OCI-LY1 (cell line): ENCODE data around the gene CORO2B.

ENCODE experiments used
- H2AFZ ChIP-seq: fragments of 200-600 bp; sonication (generic), shearing (Covaris generic); 2 replicates; pipeline ENCODE4 v1.6.0; 2014; ENCODE audit warnings: antibody characterized with exemption, mild to moderate bottlenecking, low read length
- H3F3A ChIP-seq: fragments of 200-600 bp; sonication (generic), shearing (Covaris generic); 2 replicates; pipeline ENCODE4 v1.6.0; 2014; ENCODE audit warnings: mild to moderate bottlenecking, antibody characterized with exemption, low read length, moderate library complexity; ENCODE audit not compliant: insufficient read depth
- H3K27ac ChIP-seq: fragments of 200-600 bp; sonication (generic); 2 replicates; pipeline ENCODE4 v1.5.1; 2014; ENCODE audit warnings: low read length, mixed run types, mild to moderate bottlenecking, low read depth; ENCODE audit not compliant: poor library complexity, severe bottlenecking
- H3K27me3 ChIP-seq: fragments of 200-600 bp; sonication (generic); 2 replicates; pipeline ENCODE4 v1.6.0; 2014; ENCODE audit warnings: antibody characterized with exemption, mild to moderate bottlenecking, low read length, moderate library complexity; ENCODE audit not compliant: insufficient read depth
- H3K36me3 ChIP-seq: fragments of 200-600 bp; sonication (generic); 2 replicates; pipeline ENCODE4 v1.6.1; 2014; ENCODE audit warnings: mild to moderate bottlenecking, antibody characterized with exemption, low read length, moderate library complexity, mixed read lengths; ENCODE audit not compliant: insufficient read depth
- H3K4me1 ChIP-seq: fragments of 200-600 bp; sonication (generic); 2 replicates; pipeline ENCODE4 v1.5.1; 2014; ENCODE audit warnings: mild to moderate bottlenecking, low read length, moderate library complexity; ENCODE audit not compliant: insufficient read depth, severe bottlenecking
- H3K4me2 ChIP-seq: fragments of 200-600 bp; sonication (generic), shearing (Covaris generic); 2 replicates; pipeline ENCODE4 v1.6.1; 2014; ENCODE audit warnings: low read length
- H3K4me3 ChIP-seq: fragments of 200-600 bp; sonication (generic); 2 replicates; pipeline ENCODE4 v1.5.1; 2014; ENCODE audit warnings: low read length, low read depth, mild to moderate bottlenecking, mixed read lengths; ENCODE audit not compliant: poor library complexity, severe bottlenecking
- H3K79me2 ChIP-seq: fragments of 200-600 bp; shearing (Covaris generic); 2 replicates; pipeline ENCODE4 v1.6.1; 2016; ENCODE audit warnings: mixed run types, low read length, mixed read lengths; ENCODE audit not compliant: insufficient read depth
- H3K9ac ChIP-seq: fragments of 200-600 bp; sonication (generic), shearing (Covaris generic); 2 replicates; pipeline ENCODE4 v1.6.1; 2014; ENCODE audit warnings: mild to moderate bottlenecking, low read length, mixed read lengths
- H3K9me2 ChIP-seq: fragments of 200-600 bp; sonication (generic), shearing (Covaris generic); 2 replicates; pipeline ENCODE4 v1.6.1; 2014; ENCODE audit warnings: low read depth, mild to moderate bottlenecking, low read length, mixed read lengths
- H3K9me3 ChIP-seq: fragments of 200-600 bp; shearing (Covaris generic); 2 replicates; pipeline ENCODE4 v1.6.1; 2014; ENCODE audit warnings: low read length, mixed read lengths
- H4K20me1 ChIP-seq: fragments of 200-600 bp; sonication (generic), shearing (Covaris generic); 2 replicates; pipeline ENCODE4 v1.6.0; 2016; ENCODE audit warnings: mild to moderate bottlenecking, low read length; ENCODE audit not compliant: insufficient read depth
- EZH2 ChIP-seq: fragments of 200-600 bp; sonication (generic), shearing (Covaris generic); IDR thresholded peaks from 2 replicates; pipeline ENCODE4 v1.8.0; 2017; ENCODE audit warnings: borderline replicate concordance, mixed run types, mild to moderate bottlenecking, antibody characterized with exemption, low read length, moderate library complexity, mixed read lengths
- TF ChIP-seq, protein P1 (sequence below): fragments of 200-600 bp; sonication (generic), shearing (Covaris generic); IDR thresholded peaks from 2 replicates; pipeline ENCODE4 v1.5.1; 2017; ENCODE audit warnings: mild to moderate bottlenecking, antibody characterized with exemption, low read length, moderate library complexity, mixed read lengths

Gene CORO2B

DNA sequence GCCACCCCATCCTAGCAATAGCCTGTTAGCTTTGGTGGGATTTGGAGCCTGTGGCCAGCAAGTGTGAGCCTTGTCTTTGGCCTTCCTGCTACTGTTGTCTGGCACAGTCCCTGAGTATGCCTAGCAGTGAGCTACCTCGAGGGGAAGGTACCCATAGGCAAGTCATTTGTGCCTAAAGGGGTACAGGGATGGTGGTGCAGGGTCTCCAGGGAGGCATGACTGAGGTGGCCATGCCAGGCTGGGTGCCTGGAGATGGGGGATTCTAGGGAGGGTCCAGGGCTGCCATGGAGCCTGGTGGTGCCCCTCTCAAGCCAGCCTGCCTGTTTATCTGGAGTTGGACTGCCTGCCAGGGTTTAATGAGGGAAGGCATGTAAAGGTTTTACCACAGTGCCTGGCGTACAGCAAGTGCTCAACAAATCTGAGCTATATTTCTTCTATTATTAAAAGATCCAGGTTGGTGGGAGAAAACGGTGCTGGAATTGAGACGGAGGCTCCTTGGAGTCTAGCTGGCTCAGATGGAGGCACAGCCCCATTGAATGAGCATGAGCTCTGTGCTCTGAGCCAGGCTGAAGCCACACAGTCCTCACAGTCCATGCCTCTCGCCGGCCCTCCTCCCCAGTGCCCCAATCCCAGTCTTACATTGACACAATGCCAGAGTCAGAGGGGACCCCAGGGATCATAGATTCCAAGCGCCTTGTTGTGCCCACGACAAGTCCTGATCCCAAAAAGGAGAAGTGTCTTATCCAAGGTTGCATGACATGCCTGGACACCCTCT, 76.2 kb downstream of the CORO2B start:
- no peak overlapping the region for H3K4me3 ChIP-seq
- peaks cover 10% of the 10 kb centered on the region for H3K4me1 ChIP-seq
- TF ChIP-seq EZH2 = no peak
- TF ChIP-seq, protein P1, sequence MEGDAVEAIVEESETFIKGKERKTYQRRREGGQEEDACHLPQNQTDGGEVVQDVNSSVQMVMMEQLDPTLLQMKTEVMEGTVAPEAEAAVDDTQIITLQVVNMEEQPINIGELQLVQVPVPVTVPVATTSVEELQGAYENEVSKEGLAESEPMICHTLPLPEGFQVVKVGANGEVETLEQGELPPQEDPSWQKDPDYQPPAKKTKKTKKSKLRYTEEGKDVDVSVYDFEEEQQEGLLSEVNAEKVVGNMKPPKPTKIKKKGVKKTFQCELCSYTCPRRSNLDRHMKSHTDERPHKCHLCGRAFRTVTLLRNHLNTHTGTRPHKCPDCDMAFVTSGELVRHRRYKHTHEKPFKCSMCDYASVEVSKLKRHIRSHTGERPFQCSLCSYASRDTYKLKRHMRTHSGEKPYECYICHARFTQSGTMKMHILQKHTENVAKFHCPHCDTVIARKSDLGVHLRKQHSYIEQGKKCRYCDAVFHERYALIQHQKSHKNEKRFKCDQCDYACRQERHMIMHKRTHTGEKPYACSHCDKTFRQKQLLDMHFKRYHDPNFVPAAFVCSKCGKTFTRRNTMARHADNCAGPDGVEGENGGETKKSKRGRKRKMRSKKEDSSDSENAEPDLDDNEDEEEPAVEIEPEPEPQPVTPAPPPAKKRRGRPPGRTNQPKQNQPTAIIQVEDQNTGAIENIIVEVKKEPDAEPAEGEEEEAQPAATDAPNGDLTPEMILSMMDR = no peak
- no peak overlapping the region for H2AFZ ChIP-seq
- H3K79me2 ChIP-seq = no peaks in the 10 kb centered on the region
- H4K20me1 ChIP-seq = no peaks in the 10 kb centered on the region
- no peak overlapping the region for H3K9ac ChIP-seq
- peaks cover 4% of the 10 kb centered on the region for H3K27me3 ChIP-seq
- H3K9me2 ChIP-seq = no peaks in the 10 kb centered on the region
- H3K4me2 ChIP-seq = no peak overlapping the region
- no peaks in the 10 kb centered on the region for H3K36me3 ChIP-seq
- H3K9me3 ChIP-seq = no peaks in the 10 kb centered on the region
- no peaks in the 10 kb centered on the region for H3F3A ChIP-seq
- no peak overlapping the region for H3K27ac ChIP-seq

DNA sequence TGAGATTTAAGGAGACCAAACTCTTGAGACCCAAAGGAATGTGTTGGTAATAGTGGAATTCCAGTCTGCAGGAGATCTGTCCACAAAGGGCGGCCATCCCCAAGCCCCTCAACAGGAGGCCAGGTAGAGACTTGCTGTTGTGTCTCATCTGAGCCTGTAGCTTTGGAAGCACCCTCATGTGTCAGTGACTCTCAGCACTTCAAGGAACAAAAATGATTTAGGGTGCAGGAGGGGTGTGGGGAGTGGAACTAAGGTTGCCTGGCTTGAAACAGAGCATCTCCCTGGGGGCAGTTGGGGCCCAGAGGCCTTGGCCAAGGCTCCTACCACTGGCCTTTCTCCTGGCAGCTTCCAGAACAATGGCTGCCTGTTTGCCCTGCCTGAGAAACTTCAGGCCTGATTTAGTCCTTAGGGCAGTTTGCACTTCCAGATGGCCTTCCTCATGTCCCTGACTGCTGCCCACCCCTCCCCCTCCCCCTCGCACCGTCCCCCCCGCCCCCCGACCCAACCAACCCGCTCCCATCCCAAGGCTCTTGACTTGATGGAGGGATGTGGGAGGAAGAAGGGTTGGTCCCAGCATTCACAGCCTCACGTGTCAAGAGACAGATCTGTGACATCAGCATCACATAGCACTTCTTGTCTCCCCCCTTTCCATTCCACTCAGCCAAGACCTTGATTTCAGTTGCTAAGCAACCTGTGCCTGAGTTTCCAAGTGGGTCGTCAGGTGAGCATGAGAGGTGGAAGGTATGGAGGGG, 77.1 kb downstream of the CORO2B start:
- H3K4me1 ChIP-seq = peaks cover 1% of the 10 kb centered on the region
- no peak for TF ChIP-seq EZH2
- TF ChIP-seq, protein P1 = no peak
- no peak overlapping the region for H3K4me3 ChIP-seq
- H2AFZ ChIP-seq = no peak overlapping the region
- H3K27me3 ChIP-seq = peaks cover 4% of the 10 kb centered on the region
- H3K9me2 ChIP-seq = no peaks in the 10 kb centered on the region
- no peak overlapping the region for H3K27ac ChIP-seq
- H3K36me3 ChIP-seq = no peaks in the 10 kb centered on the region
- no peak overlapping the region for H3K9ac ChIP-seq
- H4K20me1 ChIP-seq = no peaks in the 10 kb centered on the region
- no peaks in the 10 kb centered on the region for H3K9me3 ChIP-seq
- H3K79me2 ChIP-seq = no peaks in the 10 kb centered on the region
- H3K4me2 ChIP-seq = no peak overlapping the region
- H3F3A ChIP-seq = no peaks in the 10 kb centered on the region

DNA sequence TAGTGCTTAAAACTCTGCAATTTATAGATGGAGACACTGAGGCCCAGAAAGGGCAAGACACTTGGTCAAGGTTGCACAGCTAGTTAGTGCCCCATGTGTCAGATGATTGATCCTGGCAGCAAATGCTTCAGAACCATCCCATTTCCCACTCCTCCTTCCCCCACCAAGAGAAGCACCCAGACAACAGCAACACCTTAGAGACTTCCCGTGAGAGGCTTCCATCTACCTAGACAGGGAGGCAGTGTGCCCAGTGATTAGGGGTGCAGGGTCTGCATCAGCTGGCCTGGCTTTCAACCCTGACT, 77.6 kb downstream of the CORO2B start:
- Histone ChIP-seq H3K4me1 (no peaks in the 10 kb centered on the region), H3K4me3 (no peak overlapping the region), H3K9me3 (no peaks in the 10 kb centered on the region), H3F3A (no peaks in the 10 kb centered on the region), H3K36me3 (no peaks in the 10 kb centered on the region), H3K4me2 (no peak overlapping the region), H4K20me1 (no peaks in the 10 kb centered on the region), H3K27me3 (peaks cover 4% of the 10 kb centered on the region; the same call in 1 of the 2 replicates), H3K9ac (no peak overlapping the region), H3K79me2 (no peaks in the 10 kb centered on the region), H2AFZ (no peak overlapping the region), H3K27ac (no peak overlapping the region), H3K9me2 (no peaks in the 10 kb centered on the region)
- no peak for TF ChIP-seq EZH2
- TF ChIP-seq, protein P1 = no peak
